ENCODE measurements around the gene GMNC. TPM values are rescaled to one million over a fixed set of nuclear protein-coding genes. Genes with fewer than 3 reads are reported as not detected.
"Not testable (repeated sequence)": the region's sequence is repeated elsewhere in the genome, so short reads cannot be mapped to it uniquely, and the experiment has no call there.

The GMNC gene
- not detected for total RNA-seq

- peak within 1 kb of the TSS; percentile 49 for H3K4me3 Mint-ChIP-seq
- ATAC-seq (peak; percentile 91 to 94), DNase-seq (peak; percentile 7)
- H3K4me1 Mint-ChIP-seq (ENCODE audit: low read depth), result peaks cover 8% of the 10 kb centered on the region
- H3K36me3 Mint-ChIP-seq (ENCODE audit: insufficient read depth), result no peaks in the 10 kb centered on the region
- H3K27me3 Mint-ChIP-seq (ENCODE audit: low read depth), result peaks cover 27% of the 10 kb centered on the region
- H3K9me3 Mint-ChIP-seq, result no peaks in the 10 kb centered on the region
Measured at GRCh38 chr3:190862209-190863118, at the start of gene GMNC. GMNC (minus strand) TSS chr3:190862694; CDS start chr3:190862615, 79 bp downstream.

GRCh38 chr3:190911382-190911781, 48.9 kb upstream of the GMNC start:
- ATAC-seq, result no peak
- Mint-ChIP-seq H3K4me1 (ENCODE audit: low read depth) (no peaks in the 10 kb centered on the region), H3K9me3 (peaks cover 2% of the 10 kb centered on the region), H3K36me3 (ENCODE audit: insufficient read depth) (no peaks in the 10 kb centered on the region), H3K27me3 (ENCODE audit: low read depth) (no peaks in the 10 kb centered on the region), H3K4me3 (no peak overlapping the region)
- DNase-seq, result no peak

- H3K4me3 Mint-ChIP-seq, result no peak overlapping the region
- ATAC-seq, result no peak
- H3K36me3 Mint-ChIP-seq (ENCODE audit: insufficient read depth), result no peaks in the 10 kb centered on the region
- H3K4me1 Mint-ChIP-seq (ENCODE audit: low read depth), result no peaks in the 10 kb centered on the region
- peaks cover 5% of the 10 kb centered on the region for H3K9me3 Mint-ChIP-seq
- DNase-seq, result no peak
- H3K27me3 Mint-ChIP-seq (ENCODE audit: low read depth), result no peaks in the 10 kb centered on the region
Measured at GRCh38 chr3:190909908-190910307, 47.4 kb upstream of the GMNC start.

- Mint-ChIP-seq H3K9me3 (peaks cover 23% of the 10 kb centered on the region), H3K4me3 (no peak overlapping the region), H3K36me3 (ENCODE audit: insufficient read depth) (no peaks in the 10 kb centered on the region), H3K27me3 (ENCODE audit: low read depth) (no peaks in the 10 kb centered on the region), H3K4me1 (ENCODE audit: low read depth) (no peaks in the 10 kb centered on the region)
- no peak for DNase-seq
- ATAC-seq, result no peak
Measured at GRCh38 chr3:190903156-190903555, 40.7 kb upstream of the GMNC start.

GRCh38 chr3:190902292-190902691, 39.8 kb upstream of the GMNC start:
- no peak overlapping the region for H3K4me3 Mint-ChIP-seq
- H3K4me1 Mint-ChIP-seq (ENCODE audit: low read depth), result no peaks in the 10 kb centered on the region
- no peak for ATAC-seq
- H3K36me3 Mint-ChIP-seq (ENCODE audit: insufficient read depth), result no peaks in the 10 kb centered on the region
- no peaks in the 10 kb centered on the region for H3K27me3 Mint-ChIP-seq (ENCODE audit: low read depth)
- no peak for DNase-seq
- peaks cover 28% of the 10 kb centered on the region for H3K9me3 Mint-ChIP-seq

- Mint-ChIP-seq H3K9me3 (peaks cover 16% of the 10 kb centered on the region), H3K27me3 (ENCODE audit: low read depth) (no peaks in the 10 kb centered on the region), H3K36me3 (ENCODE audit: insufficient read depth) (no peaks in the 10 kb centered on the region), H3K4me1 (ENCODE audit: low read depth) (no peaks in the 10 kb centered on the region), H3K4me3 (no peak overlapping the region)
- no peak for DNase-seq
- ATAC-seq, result no peak
Measured at GRCh38 chr3:190892395-190892902, 30.0 kb upstream of the GMNC start.

GRCh38 chr3:190886945-190887344, 24.5 kb upstream of the GMNC start:
- no peaks in the 10 kb centered on the region for H3K27me3 Mint-ChIP-seq (ENCODE audit: low read depth)
- DNase-seq (no peak), ATAC-seq (no peak)
- no peaks in the 10 kb centered on the region for H3K36me3 Mint-ChIP-seq (ENCODE audit: insufficient read depth)
- H3K4me3 Mint-ChIP-seq, result no peak overlapping the region
- no peaks in the 10 kb centered on the region for H3K4me1 Mint-ChIP-seq (ENCODE audit: low read depth)
- no peaks in the 10 kb centered on the region for H3K9me3 Mint-ChIP-seq

GRCh38 chr3:190883973-190884832, 21.7 kb upstream of the GMNC start:
- no peak for ATAC-seq
- no peak overlapping the region for H3K4me3 Mint-ChIP-seq
- DNase-seq, result no peak
- no peaks in the 10 kb centered on the region for H3K9me3 Mint-ChIP-seq
- H3K36me3 Mint-ChIP-seq (ENCODE audit: insufficient read depth), result no peaks in the 10 kb centered on the region
- H3K4me1 Mint-ChIP-seq (ENCODE audit: low read depth), result no peaks in the 10 kb centered on the region
- no peaks in the 10 kb centered on the region for H3K27me3 Mint-ChIP-seq (ENCODE audit: low read depth)

GRCh38 chr3:190883141-190883540, 20.6 kb upstream of the GMNC start:
- H3K9me3 Mint-ChIP-seq, result no peaks in the 10 kb centered on the region
- H3K36me3 Mint-ChIP-seq (ENCODE audit: insufficient read depth), result no peaks in the 10 kb centered on the region
- no peak for DNase-seq
- H3K4me3 Mint-ChIP-seq, result no peak overlapping the region
- H3K4me1 Mint-ChIP-seq (ENCODE audit: low read depth), result no peaks in the 10 kb centered on the region
- ATAC-seq, result no peak
- H3K27me3 Mint-ChIP-seq (ENCODE audit: low read depth), result no peaks in the 10 kb centered on the region

GRCh38 chr3:190877925-190878324, 15.4 kb upstream of the GMNC start:
- Mint-ChIP-seq H3K9me3 (no peaks in the 10 kb centered on the region), H3K27me3 (ENCODE audit: low read depth) (no peaks in the 10 kb centered on the region), H3K4me1 (ENCODE audit: low read depth) (no peaks in the 10 kb centered on the region), H3K4me3 (no peak overlapping the region), H3K36me3 (ENCODE audit: insufficient read depth) (no peaks in the 10 kb centered on the region)
- ATAC-seq (no peak), DNase-seq (no peak)

GRCh38 chr3:190876433-190876832, 13.9 kb upstream of the GMNC start:
- H3K36me3 Mint-ChIP-seq (ENCODE audit: insufficient read depth); H3K9me3 Mint-ChIP-seq; H3K4me3 Mint-ChIP-seq; DNase-seq; ATAC-seq; H3K4me1 Mint-ChIP-seq (ENCODE audit: low read depth); H3K27me3 Mint-ChIP-seq (ENCODE audit: low read depth): not testable (repeated sequence)

GRCh38 chr3:190875061-190875460, 12.6 kb upstream of the GMNC start:
- not testable (repeated sequence) for H3K9me3 Mint-ChIP-seq; H3K4me1 Mint-ChIP-seq (ENCODE audit: low read depth); H3K27me3 Mint-ChIP-seq (ENCODE audit: low read depth); ATAC-seq; DNase-seq; H3K4me3 Mint-ChIP-seq; H3K36me3 Mint-ChIP-seq (ENCODE audit: insufficient read depth)

GRCh38 chr3:190870127-190870526, 7.6 kb upstream of the GMNC start:
- ATAC-seq (no peak), DNase-seq (no peak)
- Mint-ChIP-seq H3K36me3 (ENCODE audit: insufficient read depth) (no peaks in the 10 kb centered on the region), H3K9me3 (no peaks in the 10 kb centered on the region), H3K4me1 (ENCODE audit: low read depth) (no peaks in the 10 kb centered on the region), H3K4me3 (no peak overlapping the region), H3K27me3 (ENCODE audit: low read depth) (peaks cover 4% of the 10 kb centered on the region)

- no peak for ATAC-seq
- no peaks in the 10 kb centered on the region for H3K36me3 Mint-ChIP-seq (ENCODE audit: insufficient read depth)
- peaks cover 7% of the 10 kb centered on the region for H3K4me1 Mint-ChIP-seq (ENCODE audit: low read depth)
- H3K27me3 Mint-ChIP-seq (ENCODE audit: low read depth), result peaks cover 17% of the 10 kb centered on the region
- no peaks in the 10 kb centered on the region for H3K9me3 Mint-ChIP-seq
- no peak for DNase-seq
- no peak overlapping the region for H3K4me3 Mint-ChIP-seq
Measured at GRCh38 chr3:190867071-190867470, 4.6 kb upstream of the GMNC start.

All from activated T-cell treated with anti-CD3 and anti-CD28 coated beads, Interleukin-2, amount 50 U/mL, for 4 hours (primary cell).